K562 (cell line): Measurements from ENCODE around the gene NUP210. TPM values are rescaled to one million over a fixed set of nuclear protein-coding genes. Genes with fewer than 3 reads are reported as not detected.

Experiments used
- BACH1 ChIP-seq: fragments of 200-800 bp; sonication (Bioruptor generic); IDR thresholded peaks from 2 replicates; pipeline ENCODE4 v1.6.1; 2016; ENCODE audit warnings: missing genetic modification characterization, missing compliant biosample characterization
- BCOR ChIP-seq: fragments of 450-650 bp; IDR thresholded peaks from 2 replicates; pipeline ENCODE4 v1.6.1; 2016
- C11orf30 ChIP-seq: fragments of 450-650 bp; IDR thresholded peaks from 2 replicates; pipeline ENCODE4 v1.6.1; 2016; ENCODE audit warnings: low read depth, mild to moderate bottlenecking
- CEBPG ChIP-seq, 3 experiments: fragments of 200-800 bp in 1 of 3; sonication (Bioruptor generic) in 1 of 3; sonication (generic) in 1 of 3; formaldehyde crosslinking in 1 of 3; IDR thresholded peaks in 2 of 3; conservative IDR thresholded peaks in 1 of 3; 2 replicates each; pipeline versions ENCODE4 v1.6.1 to v1.8.0; 2016 to 2022; ENCODE audit warnings: missing compliant biosample characterization in 2 of 3, missing genetic modification characterization in 2 of 3, mild to moderate bottlenecking in 1 of 3, missing genetic modification reagents in 1 of 3
- ESRRA ChIP-seq: fragments of 450-650 bp; IDR thresholded peaks from 2 replicates; pipeline ENCODE4 v1.6.1; 2014; ENCODE audit warnings: low read depth, mild to moderate bottlenecking, moderate library complexity, borderline replicate concordance
- ETV1 ChIP-seq: fragments of 450-650 bp; conservative IDR thresholded peaks from 2 replicates; pipeline ENCODE4 v1.6.1; 2016; ENCODE audit warnings: missing genetic modification characterization, control low read depth, low read depth, missing compliant biosample characterization
- FOXK2 ChIP-seq, 2 experiments: fragments of 450-650 bp; IDR thresholded peaks in 1 of 2; conservative IDR thresholded peaks in 1 of 2; 2 replicates each; pipeline ENCODE4 v1.6.1; 2016; ENCODE audit warnings: low read depth in 2 of 2, mild to moderate bottlenecking in 1 of 2
- GMEB1 ChIP-seq: fragments of 250-450 bp; sonication (Bioruptor Pico); IDR thresholded peaks from 2 replicates; pipeline ENCODE4 v1.4.0; 2020; ENCODE audit warnings: mild to moderate bottlenecking
- ID3 ChIP-seq, 2 experiments: fragments of 250-450 bp in 1 of 2; fragments of 450-650 bp in 1 of 2; sonication (Bioruptor Pico) in 1 of 2; IDR thresholded peaks; 2 replicates each; pipeline versions ENCODE4 v1.6.1 to v1.8.0; 2016 to 2021; ENCODE audit warnings: mild to moderate bottlenecking in 2 of 2, moderate library complexity in 2 of 2, missing compliant biosample characterization in 1 of 2, missing genetic modification characterization in 1 of 2
- IRF9 ChIP-seq: fragments of 450-650 bp; IDR thresholded peaks from 2 replicates; pipeline ENCODE4 v1.6.1; 2016; ENCODE audit warnings: missing biosample characterization, missing genetic modification characterization
- JUN ChIP-seq, 2 experiments: sonication (generic) in 1 of 2; formaldehyde crosslinking in 1 of 2; IDR thresholded peaks; 2 replicates each; pipeline versions ENCODE4 v1.6.1 to v1.8.0; 2012 to 2022; ENCODE audit warnings: borderline replicate concordance in 2 of 2, mild to moderate bottlenecking in 2 of 2, improper control_type of control experiment in 1 of 2, low read depth in 1 of 2, low read length in 1 of 2, missing genetic modification reagents in 1 of 2
- KLF1 ChIP-seq: fragments of 450-650 bp; IDR thresholded peaks from 2 replicates; pipeline ENCODE4 v1.6.1; 2016; ENCODE audit warnings: missing genetic modification characterization, missing compliant biosample characterization
- MEF2D ChIP-seq: conservative IDR thresholded peaks from 2 replicates; pipeline ENCODE4 v1.6.1; 2016; ENCODE audit warnings: low read depth, missing genetic modification characterization, missing compliant biosample characterization
- PHF8 ChIP-seq: fragments of 200-600 bp; sonication (generic); IDR thresholded peaks from 2 replicates; pipeline ENCODE4 v1.6.1; 2012; ENCODE audit warnings: mixed run types, mild to moderate bottlenecking, inconsistent platforms, low read length, moderate library complexity, borderline replicate concordance
- POLR2B ChIP-seq: fragments of 450-650 bp; IDR thresholded peaks from 2 replicates; pipeline ENCODE4 v1.6.1; 2018; ENCODE audit warnings: low read depth; ENCODE audit not compliant: partially characterized antibody
- PTRF ChIP-seq: fragments of 450-650 bp; IDR thresholded peaks from 2 replicates; pipeline ENCODE4 v1.6.1; 2016; ENCODE audit warnings: mild to moderate bottlenecking, missing genetic modification characterization, missing compliant biosample characterization
- RBBP5 ChIP-seq: fragments of 200-600 bp; sonication (generic); IDR thresholded peaks from 2 replicates; pipeline ENCODE4 v1.6.1; 2012; ENCODE audit warnings: borderline replicate concordance, mild to moderate bottlenecking, low read length, control low read depth, inconsistent platforms; ENCODE audit not compliant: insufficient read depth, poor library complexity, severe bottlenecking
- SREBF1 ChIP-seq: fragments of 150-350 bp; IDR thresholded peaks from 2 replicates; pipeline ENCODE4 v1.6.1; 2014; ENCODE audit warnings: antibody characterized with exemption, low read depth, low read length, borderline replicate concordance
- TBL1XR1 ChIP-seq, 2 experiments: IDR thresholded peaks; 2 replicates each; pipeline ENCODE4 v1.6.1; 2012; ENCODE audit warnings: improper control_type of control experiment in 2 of 2, low read length in 2 of 2, mild to moderate bottlenecking in 1 of 2
- TCF7 ChIP-seq: sonication (generic); IDR thresholded peaks from 2 replicates; pipeline ENCODE4 v1.6.1; 2016; ENCODE audit warnings: antibody characterized with exemption, borderline replicate concordance
- polyA plus RNA-seq, 8 experiments: library from polyadenylated mRNA; depleted of rRNA in 4 of 8; stranded (reverse) in 5 of 8; unstranded in 3 of 8; fragments of >200 nt; fragmentation: Nextera tagmentation in 2 of 8; fragmentation: Illumina TruSeq in 1 of 8; extraction: Ambion mirVana in 2 of 8; extraction: Trizol in 1 of 8; gene quantifications; 2 replicates each; pipeline versions ENCODE4 v1.2.1 to v1.2.3, GENCODE V29; 2011 to 2014; ENCODE audit warnings: inconsistent platforms in 1 of 8, missing spikeins in 1 of 8
- total RNA-seq, 7 experiments: library from RNA; depleted of rRNA in 6 of 7; stranded (reverse); fragments of >200 nt in 6 of 7; fragmentation: Illumina TruSeq in 2 of 7; extraction: Trizol in 2 of 7; gene quantifications; 2 replicates each; pipeline versions ENCODE4 v1.2.1 to v1.2.3, GENCODE V29; 2011 to 2021; ENCODE audit warnings: low replicate concordance in 1 of 7
- TF ChIP-seq, protein P1 (sequence below): fragments of 450-650 bp; IDR thresholded peaks from 2 replicates; pipeline ENCODE4 v1.7.0; 2016; ENCODE audit warnings: borderline replicate concordance

NUP210 gene
- total and polyA plus RNA-seq, 9 of the 15 experiments (the other 6 are each of a cell fraction or from before 2014, with no cell fraction given) = 1.2 to 138 (median 44.0) TPM

GRCh38 chr3:13282986-13283876, 136.9 kb downstream of the NUP210 start (continued):
- TF ChIP-seq MEF2D (tag) (no peak), TBL1XR1 (IDR thresholded peaks at IDR 0.05; ENCODE audit: low read length in 2 of 2) (no peak), GMEB1 (CRISPR knock-in tag) (no peak), ID3 (CRISPR knock-in tag; IDR thresholded peaks at IDR 0.05) (no peak), ID3 (tag; IDR thresholded peaks at IDR 0.05) (no peak), ETV1 (tag) (no peak), POLR2B (no peak), CEBPG (CRISPR knock-in tag; IDR thresholded peaks at IDR 0.05) (no peak), CEBPG (tag; conservative IDR thresholded peaks at IDR 0.05 in 1 of 2, IDR thresholded peaks at IDR 0.05 in 1 of 2) (no peak), SREBF1 (no peak), C11orf30 (no peak), RBBP5 (peak; percentile 52), TCF7 (no peak), FOXK2 (conservative IDR thresholded peaks at IDR 0.05 in 1 of 2, IDR thresholded peaks at IDR 0.05 in 1 of 2; ENCODE audit: low read depth in 2 of 2) (no peak), BACH1 (tag) (no peak), IRF9 (tag) (no peak), BCOR (0 out of 2 replicates have a peak, but pooled peaks have one; percentile 25), KLF1 (no peak), PTRF (tag) (no peak), PHF8 (peak; percentile 21; the same call in 1 of the 2 replicates), JUN (IDR thresholded peaks at IDR 0.05; ENCODE audit: borderline replicate concordance, low read depth, low read length) (no peak), JUN (CRISPR knock-in tag; IDR thresholded peaks at IDR 0.05; ENCODE audit: borderline replicate concordance) (no peak), ESRRA (no peak)
- TF ChIP-seq, protein P1, sequence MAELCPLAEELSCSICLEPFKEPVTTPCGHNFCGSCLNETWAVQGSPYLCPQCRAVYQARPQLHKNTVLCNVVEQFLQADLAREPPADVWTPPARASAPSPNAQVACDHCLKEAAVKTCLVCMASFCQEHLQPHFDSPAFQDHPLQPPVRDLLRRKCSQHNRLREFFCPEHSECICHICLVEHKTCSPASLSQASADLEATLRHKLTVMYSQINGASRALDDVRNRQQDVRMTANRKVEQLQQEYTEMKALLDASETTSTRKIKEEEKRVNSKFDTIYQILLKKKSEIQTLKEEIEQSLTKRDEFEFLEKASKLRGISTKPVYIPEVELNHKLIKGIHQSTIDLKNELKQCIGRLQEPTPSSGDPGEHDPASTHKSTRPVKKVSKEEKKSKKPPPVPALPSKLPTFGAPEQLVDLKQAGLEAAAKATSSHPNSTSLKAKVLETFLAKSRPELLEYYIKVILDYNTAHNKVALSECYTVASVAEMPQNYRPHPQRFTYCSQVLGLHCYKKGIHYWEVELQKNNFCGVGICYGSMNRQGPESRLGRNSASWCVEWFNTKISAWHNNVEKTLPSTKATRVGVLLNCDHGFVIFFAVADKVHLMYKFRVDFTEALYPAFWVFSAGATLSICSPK = no peak
